Peyer's patch (tissue), 4 donors: Measurements from ENCODE around the gene IMPG2. TPM values are rescaled to one million over a fixed set of nuclear protein-coding genes. Genes with fewer than 3 reads are reported as not detected.

Source experiments
- DNase-seq, 3 donors: peaks; one replicate each; pipeline ENCODE4 v3.0.0-alpha.2; 2017 to 2019
- H3K27ac ChIP-seq, 4 donors: fragments of 200-600 bp; sonication (generic); one replicate each; pipeline ENCODE4 v1.5.1; 2016 to 2019
- H3K27me3 ChIP-seq, 2 donors: fragments of 200-600 bp; sonication (generic); one replicate each; pipeline ENCODE4 v1.5.1; 2019
- H3K36me3 ChIP-seq, 3 donors: fragments of 200-600 bp; sonication (generic); one replicate each; pipeline ENCODE4 v1.5.1; 2016 to 2019
- H3K4me1 ChIP-seq, 4 donors: fragments of 200-600 bp; sonication (generic); one replicate each; pipeline ENCODE4 v1.5.1; 2016 to 2019
- H3K4me3 ChIP-seq, 4 donors: fragments of 200-600 bp; sonication (generic); 1 replicate in 3 of 4; 2 replicates in 1 of 4; pipeline ENCODE4 v1.5.1; 2016 to 2019; ENCODE audit warnings: mild to moderate bottlenecking in 1 of 4
- H3K9me3 ChIP-seq, 4 donors: fragments of 200-600 bp; sonication (generic); one replicate each; pipeline ENCODE4 v1.5.1; 2016 to 2019; ENCODE audit warnings: mild to moderate bottlenecking in 1 of 4
- POLR2A ChIP-seq, 2 donors: fragments of 450-650 bp; IDR thresholded peaks; one replicate each; pipeline ENCODE4 v1.5.1; 2017; ENCODE audit warnings: antibody characterized with exemption in 2 of 2, mild to moderate bottlenecking in 2 of 2, moderate library complexity in 2 of 2
- total RNA-seq, 4 donors: library from RNA; depleted of rRNA; stranded (reverse); fragments of >200 nt; gene quantifications; one replicate each; pipeline ENCODE4 v1.1.0, GENCODE V29; 2016
- TF ChIP-seq, protein P1 (sequence below), 6 experiments: fragments of 450-650 bp in 4 of 6; fragments of 200-600 bp in 2 of 6; sonication (generic) in 1 of 6; IDR thresholded peaks; one replicate each; pipeline ENCODE4 v1.5.1; 2017 to 2019; ENCODE audit warnings: antibody characterized with exemption in 6 of 6, mild to moderate bottlenecking in 3 of 6, moderate library complexity in 1 of 6

IMPG2 gene
- total RNA-seq, 4 donors from 2014 or later = 0.27 to 0.83 (median 0.36) TPM

DNA sequence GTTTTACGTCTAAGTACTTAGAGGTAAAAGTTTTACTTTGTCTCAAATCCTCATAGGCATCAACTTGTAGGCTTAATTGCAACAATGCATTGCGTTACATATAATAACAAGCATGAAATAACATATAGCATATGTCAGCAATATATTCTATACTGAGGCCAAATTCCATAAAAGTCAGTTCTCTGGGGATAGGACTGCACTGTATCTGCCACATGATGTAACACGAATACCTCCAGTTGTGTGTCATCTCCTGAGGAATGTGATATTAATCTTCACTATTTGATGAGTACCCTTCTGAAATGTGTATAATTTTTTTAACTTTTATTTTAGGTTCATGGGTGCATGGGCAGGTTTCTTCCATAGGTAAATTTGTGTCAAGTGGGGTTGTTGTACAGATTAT is 126.4 kb downstream of the IMPG2 start:
- H3K9me3 ChIP-seq = no peaks in the 10 kb centered on the region
- TF ChIP-seq POLR2A (IDR thresholded peaks at IDR 0.05) = no peak
- TF ChIP-seq, protein P1, sequence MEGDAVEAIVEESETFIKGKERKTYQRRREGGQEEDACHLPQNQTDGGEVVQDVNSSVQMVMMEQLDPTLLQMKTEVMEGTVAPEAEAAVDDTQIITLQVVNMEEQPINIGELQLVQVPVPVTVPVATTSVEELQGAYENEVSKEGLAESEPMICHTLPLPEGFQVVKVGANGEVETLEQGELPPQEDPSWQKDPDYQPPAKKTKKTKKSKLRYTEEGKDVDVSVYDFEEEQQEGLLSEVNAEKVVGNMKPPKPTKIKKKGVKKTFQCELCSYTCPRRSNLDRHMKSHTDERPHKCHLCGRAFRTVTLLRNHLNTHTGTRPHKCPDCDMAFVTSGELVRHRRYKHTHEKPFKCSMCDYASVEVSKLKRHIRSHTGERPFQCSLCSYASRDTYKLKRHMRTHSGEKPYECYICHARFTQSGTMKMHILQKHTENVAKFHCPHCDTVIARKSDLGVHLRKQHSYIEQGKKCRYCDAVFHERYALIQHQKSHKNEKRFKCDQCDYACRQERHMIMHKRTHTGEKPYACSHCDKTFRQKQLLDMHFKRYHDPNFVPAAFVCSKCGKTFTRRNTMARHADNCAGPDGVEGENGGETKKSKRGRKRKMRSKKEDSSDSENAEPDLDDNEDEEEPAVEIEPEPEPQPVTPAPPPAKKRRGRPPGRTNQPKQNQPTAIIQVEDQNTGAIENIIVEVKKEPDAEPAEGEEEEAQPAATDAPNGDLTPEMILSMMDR (IDR thresholded peaks at IDR 0.05) = no peak
- H3K27me3 ChIP-seq = no peaks in the 10 kb centered on the region

DNA sequence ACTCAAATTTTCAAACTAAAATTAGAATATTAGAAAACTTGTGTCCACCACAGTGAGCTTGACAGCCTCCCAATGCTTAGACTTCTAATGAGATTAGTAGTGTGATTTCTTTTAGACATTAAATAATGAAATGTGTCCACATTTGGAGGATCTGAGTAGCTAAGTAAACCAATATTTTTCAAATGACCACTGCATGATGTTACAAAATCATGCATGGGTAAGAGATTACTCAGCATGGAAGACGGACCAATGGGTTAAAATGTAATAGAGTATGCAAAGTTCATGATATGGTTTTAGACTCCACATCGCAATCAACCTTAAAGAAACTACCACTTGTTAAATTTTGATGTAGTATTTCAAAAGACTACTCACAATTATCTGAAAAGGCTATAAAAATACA is 130.6 kb downstream of the IMPG2 start:
- Histone ChIP-seq H3K4me1 (no peaks in the 10 kb centered on the region), H3K4me3 (no peak overlapping the region), H3K27me3 (no peaks in the 10 kb centered on the region), H3K9me3 (no peaks in the 10 kb centered on the region), H3K27ac (no peak overlapping the region), H3K36me3 (no peaks in the 10 kb centered on the region)
- DNase-seq = no peak
- no peak for TF ChIP-seq POLR2A (IDR thresholded peaks at IDR 0.05)
- TF ChIP-seq, protein P1 (IDR thresholded peaks at IDR 0.05) = no peak

More for the DNA sequence above, 126.4 kb downstream of the IMPG2 start:
- Histone ChIP-seq H3K27ac (no peak overlapping the region), H3K4me3 (no peak overlapping the region), H3K36me3 (no peaks in the 10 kb centered on the region), H3K4me1 (no peaks in the 10 kb centered on the region)
- no peak for DNase-seq

DNA sequence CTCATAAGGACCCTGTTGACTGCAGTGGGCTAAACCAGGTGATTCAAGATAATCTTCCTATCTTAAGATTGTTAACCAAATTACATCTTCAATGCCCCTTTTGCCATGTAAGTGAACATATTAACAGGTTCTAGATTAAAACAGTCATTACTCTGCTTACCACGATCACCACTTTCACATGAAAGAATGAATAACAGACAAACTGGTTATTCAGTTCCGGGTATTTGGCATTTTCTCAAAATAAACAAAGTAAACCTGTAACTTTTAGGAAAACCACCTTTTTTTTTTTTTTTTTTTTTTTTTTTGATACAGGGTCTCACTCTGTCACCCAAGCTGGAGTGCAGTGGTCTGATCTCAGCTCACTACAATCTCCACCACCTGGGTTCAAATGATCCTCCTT is 131.2 kb downstream of the IMPG2 start:
- no peak for DNase-seq

DNA sequence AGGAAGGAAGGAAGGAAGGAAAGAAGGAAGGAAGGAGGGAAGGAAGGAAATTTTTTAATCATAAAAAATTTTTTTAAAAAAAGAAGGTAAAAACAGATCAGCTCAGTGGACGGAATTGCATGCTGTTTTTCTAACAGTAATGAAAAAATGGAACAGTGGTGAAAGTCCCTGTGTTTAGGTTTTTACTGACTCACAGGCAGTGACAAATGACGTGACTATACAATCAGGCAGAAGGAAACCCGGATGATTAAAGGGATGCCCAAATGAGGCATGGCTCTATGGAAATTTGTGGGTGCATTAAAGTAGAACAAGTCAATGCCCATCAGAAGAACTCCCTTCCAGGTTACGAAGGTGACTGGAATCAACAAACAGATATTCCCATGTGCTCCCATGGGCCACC is 135.0 kb downstream of the IMPG2 start:
- TF ChIP-seq, protein P1 (IDR thresholded peaks at IDR 0.05) = no peak
- TF ChIP-seq POLR2A (IDR thresholded peaks at IDR 0.05) = no peak
- H3K4me1 ChIP-seq = no peaks in the 10 kb centered on the region
- H3K27ac ChIP-seq = no peak overlapping the region
- no peaks in the 10 kb centered on the region for H3K36me3 ChIP-seq
- no peak overlapping the region for H3K4me3 ChIP-seq
- no peaks in the 10 kb centered on the region for H3K9me3 ChIP-seq
- no peak for DNase-seq
- H3K27me3 ChIP-seq = no peaks in the 10 kb centered on the region

More for the DNA sequence above, 131.2 kb downstream of the IMPG2 start:
- Histone ChIP-seq H3K4me3 (no peak overlapping the region), H3K27ac (no peak overlapping the region), H3K9me3 (no peaks in the 10 kb centered on the region), H3K27me3 (no peaks in the 10 kb centered on the region), H3K4me1 (no peaks in the 10 kb centered on the region), H3K36me3 (no peaks in the 10 kb centered on the region)
- TF ChIP-seq POLR2A (IDR thresholded peaks at IDR 0.05) = no peak
- TF ChIP-seq, protein P1 (IDR thresholded peaks at IDR 0.05) = no peak

DNA sequence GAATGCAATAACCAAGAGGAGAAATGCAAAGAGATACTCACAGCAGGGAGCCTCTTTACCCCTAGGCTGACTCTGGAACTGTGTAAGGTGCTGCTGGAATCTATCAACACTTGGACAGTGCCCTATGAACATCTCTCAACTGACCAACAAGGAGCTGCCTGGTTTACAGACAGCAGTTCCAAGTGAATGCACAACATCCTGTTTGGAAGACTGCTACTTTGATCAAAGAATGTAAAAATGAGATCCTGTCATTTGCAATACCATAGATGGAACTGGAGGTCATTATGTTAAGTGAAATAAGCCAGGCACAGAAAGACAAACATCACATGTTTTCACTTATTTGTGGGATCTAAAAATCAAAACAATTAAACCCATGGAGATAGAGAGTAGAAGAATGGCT is 136.3 kb downstream of the IMPG2 start:
- Histone ChIP-seq H3K9me3 (no peaks in the 10 kb centered on the region), H3K36me3 (no peaks in the 10 kb centered on the region), H3K27ac (no peak overlapping the region), H3K4me1 (no peaks in the 10 kb centered on the region), H3K27me3 (no peaks in the 10 kb centered on the region), H3K4me3 (no peak overlapping the region)
- DNase-seq = no peak
- no peak for TF ChIP-seq POLR2A (IDR thresholded peaks at IDR 0.05)
- TF ChIP-seq, protein P1 (IDR thresholded peaks at IDR 0.05) = no peak

DNA sequence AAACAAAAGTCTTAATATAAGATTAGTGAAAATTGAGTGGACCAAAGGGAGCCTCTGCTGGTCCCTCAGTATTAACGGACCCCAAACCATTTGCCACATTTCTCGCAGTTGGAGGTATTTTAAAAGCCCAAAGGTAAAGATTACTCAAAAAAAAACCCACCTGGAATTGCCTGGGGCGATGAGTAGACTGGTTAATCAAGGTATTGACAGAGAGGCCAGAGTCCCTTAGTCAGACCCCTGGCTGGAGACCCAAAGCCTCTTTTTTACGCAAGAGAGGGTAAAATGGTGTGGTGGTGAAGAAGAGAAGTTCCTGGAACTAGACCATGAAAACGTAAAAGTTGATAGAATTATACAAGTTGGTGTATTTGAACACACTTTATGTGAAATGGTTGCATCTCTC is 137.2 kb downstream of the IMPG2 start:
- no peak for DNase-seq
- Histone ChIP-seq H3K27me3 (no peaks in the 10 kb centered on the region), H3K9me3 (no peaks in the 10 kb centered on the region), H3K4me3 (no peak overlapping the region), H3K27ac (no peak overlapping the region), H3K36me3 (no peaks in the 10 kb centered on the region), H3K4me1 (no peaks in the 10 kb centered on the region)
- no peak for TF ChIP-seq POLR2A (IDR thresholded peaks at IDR 0.05)
- TF ChIP-seq, protein P1 (IDR thresholded peaks at IDR 0.05) = no peak
